Pons (tissue), 1 donor: Measurements from ENCODE around the gene GHR.

Experiments used
- DNase-seq: peaks from one replicate; pipeline ENCODE4 v3.0.0-alpha.2; 2016; ENCODE audit warnings: low spot score

Gene GHR

DNA sequence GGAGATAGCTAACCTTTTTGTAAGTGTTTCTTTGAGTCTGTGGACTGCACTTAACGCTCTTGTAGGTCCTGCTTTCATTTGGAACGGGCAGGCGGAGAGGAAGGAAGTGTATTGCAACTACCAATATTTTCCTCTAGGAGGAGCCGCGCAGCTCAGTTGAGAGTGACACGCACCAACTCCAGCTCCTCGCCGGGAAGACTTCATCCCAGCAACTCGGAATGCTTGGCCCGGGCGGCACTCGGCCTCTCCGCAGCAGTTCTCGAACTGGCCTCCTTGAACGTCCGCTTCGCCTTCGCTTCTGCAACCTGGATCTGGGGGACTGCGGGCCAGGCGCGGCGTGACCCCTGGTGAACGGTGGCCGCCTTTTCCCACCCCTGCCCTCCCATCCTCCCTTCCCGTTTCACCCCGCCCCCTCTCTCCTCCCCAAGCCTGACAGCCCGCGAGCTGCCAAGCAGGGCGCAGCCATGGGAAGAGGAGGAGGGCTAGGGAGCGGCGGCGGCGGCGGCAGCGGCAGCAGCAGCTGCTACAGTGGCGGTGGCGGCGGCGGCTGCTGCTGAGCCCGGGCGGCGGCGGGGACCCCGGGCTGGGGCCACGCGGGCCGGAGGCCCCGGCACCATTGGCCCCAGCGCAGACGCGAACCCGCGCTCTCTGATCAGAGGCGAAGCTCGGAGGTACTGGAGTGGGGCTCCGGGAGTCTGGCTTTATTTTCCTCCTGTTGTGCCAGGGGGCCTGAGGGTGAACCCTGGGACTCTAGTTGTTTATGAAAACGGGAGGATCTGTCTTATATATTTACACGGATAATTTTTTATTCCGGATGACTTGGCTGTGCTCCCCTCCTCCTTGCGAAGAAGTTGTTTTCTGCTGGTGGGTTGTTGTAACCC, at the start of gene GHR:
GHR (plus strand) TSS at position 155 of the 881 bp plus-strand sequence. CDS start 142,436 bp downstream, outside the sequence.
- DNase-seq: peak; percentile 85

DNA sequence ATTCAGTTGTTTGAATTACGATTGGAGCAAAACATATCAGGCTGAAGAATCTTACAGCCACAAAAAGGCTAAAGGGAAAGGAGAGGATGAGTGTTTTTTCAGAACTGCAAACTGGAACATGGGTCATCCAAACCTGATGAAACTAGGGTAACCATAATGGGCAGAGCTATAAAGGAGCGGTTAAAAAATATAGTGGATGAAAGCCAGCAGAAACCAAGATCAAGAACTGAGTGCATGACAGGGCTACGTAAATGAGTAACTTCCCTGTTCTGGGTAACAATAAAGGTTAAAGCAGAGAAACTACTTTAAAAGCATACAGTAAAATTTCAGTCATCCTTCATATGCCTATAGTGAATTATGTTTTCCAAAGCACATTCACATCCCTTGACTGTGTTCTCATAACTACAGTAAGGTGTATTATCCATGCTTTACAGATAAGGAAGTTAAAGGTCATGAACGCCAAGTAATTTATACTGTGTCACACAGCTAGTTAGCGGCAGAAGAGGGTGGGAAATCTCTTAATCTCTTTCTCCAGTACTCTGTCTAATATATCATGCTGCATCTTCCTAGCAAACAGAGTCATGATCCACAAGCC, 48.5 kb upstream of the GHR start:
- no peak for DNase-seq

DNA sequence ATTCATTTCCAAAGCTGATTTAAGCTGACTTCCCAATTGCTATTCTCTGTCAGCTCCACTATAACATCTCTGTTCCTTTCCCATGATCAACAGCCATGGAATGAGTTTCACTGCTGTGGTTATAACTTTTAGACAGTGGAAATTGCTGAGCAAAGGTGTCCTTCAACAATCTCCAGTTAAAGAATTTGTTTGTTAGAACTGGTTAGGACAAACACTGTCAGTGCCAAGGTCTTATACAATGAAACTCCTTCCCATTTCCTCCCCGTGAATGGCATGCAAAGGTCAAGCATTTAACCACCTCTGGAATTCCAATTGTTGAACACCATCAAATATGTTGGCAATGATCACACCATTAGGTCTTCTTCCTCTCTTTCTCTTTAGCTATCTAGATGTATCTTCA, 45.7 kb upstream of the GHR start:
- no peak for DNase-seq

DNA sequence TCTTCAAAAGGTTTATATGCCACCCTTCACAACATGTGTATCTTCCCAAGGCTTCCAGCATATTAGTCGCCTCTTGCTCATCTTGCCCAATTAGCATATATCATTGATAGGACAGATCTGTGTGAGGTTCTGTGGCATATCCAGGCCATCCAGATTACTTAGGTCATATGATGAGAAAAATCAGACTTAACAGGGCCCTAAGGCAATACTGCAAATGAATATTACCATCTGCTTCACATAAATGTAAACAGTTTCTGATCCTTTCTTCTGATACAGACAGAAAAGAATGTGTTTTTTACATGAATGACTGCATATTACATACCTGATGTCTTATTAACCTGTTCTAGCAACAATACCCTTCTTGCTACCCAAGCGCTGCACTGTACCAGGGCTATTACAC, 41.3 kb upstream of the GHR start:
- no peak for DNase-seq

DNA sequence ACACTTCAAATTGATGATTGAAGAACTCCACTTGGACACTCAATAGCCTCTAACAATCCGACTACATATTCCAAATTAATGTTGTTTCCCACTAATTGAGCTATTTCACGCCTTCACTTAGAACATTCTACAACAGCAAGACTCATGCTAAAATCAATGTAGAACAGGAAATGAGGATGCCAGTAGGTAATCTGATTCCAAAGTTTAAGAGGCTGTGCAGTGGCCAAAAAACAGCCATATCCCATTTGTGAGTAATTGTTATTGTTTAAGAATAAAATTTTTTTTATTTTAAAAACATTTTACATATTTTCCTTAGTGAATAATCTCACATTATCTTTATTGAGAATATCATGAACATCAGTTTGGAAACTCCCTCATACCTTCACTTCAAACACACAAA, 35.7 kb upstream of the GHR start:
- no peak for DNase-seq

DNA sequence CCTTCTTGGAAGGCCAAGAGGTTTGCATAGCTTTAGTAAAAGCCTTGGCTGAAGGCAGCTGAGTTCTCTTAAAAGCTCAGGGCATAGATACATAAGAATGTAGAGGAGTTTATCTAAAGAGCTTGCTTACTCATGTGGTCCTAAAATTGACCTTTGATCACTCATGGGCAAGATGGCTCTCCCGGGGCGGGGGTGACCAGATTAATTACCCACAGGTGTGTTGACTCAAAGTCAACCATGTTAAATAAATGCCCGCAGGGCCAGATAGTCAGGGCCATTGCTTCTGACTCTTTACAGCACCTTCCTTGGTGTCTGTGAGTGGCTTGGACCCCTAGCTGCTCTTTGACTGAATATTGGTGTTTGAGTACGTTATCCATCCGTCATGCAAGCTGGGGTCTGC, 33.1 kb upstream of the GHR start:
- no peak for DNase-seq

DNA sequence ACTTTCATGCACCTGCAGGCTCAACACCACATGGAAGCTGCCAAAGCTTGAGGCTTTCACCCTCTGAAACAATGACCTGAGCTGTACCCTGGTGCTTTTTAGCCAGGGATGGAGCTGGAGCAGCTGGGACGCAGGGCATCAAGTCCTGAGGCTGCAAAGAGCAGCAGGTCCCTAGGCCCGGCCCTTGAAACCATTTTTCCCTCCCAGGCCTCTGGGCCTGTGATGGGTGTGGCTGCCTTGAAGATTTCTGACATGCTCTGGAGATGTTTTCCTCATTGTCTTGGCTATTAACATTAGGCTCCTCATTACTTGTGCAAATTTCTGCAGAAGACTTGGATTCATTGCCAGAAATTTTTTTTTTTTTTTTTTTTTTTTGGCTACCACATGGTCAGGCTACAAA, 30.3 kb upstream of the GHR start:
- no peak for DNase-seq

DNA sequence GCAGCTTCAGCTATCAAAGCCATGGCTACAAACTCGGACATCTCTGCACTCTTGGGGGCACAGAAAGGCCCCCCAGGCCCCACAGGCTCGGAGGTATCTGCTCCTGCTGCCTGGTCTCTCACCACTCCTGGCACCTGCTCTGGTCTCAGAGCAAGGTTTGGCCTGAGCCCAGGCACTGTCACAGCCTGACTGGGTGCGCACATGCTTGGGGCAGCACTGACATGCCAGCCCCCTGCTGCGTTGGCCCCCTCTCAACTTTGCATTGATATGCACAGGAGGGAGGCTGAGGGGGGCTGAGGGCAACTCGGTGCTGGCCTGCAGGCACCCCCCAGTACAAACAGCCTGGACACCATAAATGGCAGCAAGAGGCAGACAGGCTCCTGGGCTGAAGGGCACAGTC, 27.1 kb upstream of the GHR start:
- DNase-seq: no peak

DNA sequence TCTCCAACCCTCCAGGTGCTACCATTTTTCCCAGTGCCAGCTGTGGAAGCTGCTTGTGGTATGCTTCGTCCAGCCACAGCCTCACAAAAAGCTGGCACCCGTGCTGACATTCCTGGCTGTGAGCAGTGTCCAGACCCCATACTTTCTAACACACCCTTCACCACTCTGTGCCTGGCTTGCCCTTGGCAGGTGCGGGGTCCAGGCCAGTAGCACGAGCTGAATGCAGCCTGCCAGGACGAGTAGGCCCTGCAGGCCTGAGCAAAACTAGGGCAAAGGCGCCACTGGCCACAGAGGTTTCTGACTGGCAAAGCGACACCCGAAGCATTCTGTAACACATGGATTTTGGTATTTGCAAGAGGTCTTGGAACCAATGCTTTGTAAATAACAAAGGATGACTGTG, 26.0 kb upstream of the GHR start:
- no peak for DNase-seq

DNA sequence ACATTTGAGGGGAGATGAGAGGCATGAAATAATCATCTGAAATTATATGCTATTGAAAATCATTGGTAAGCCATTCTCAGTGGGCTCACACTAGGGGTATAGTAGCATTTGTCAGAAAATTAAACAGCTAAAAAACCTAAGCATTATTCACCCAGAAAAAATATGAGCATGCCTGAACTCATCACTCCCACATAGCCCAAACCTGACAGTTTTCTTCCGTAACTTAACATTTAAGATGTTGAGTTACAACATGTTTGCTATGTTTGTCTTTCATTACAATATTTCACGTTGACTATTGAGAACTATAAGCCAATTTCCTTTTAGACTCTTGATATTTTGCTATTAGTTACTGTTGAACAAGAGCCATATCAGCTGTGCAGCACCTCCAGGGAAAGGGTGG, 23.5 kb upstream of the GHR start:
- DNase-seq: no peak

DNA sequence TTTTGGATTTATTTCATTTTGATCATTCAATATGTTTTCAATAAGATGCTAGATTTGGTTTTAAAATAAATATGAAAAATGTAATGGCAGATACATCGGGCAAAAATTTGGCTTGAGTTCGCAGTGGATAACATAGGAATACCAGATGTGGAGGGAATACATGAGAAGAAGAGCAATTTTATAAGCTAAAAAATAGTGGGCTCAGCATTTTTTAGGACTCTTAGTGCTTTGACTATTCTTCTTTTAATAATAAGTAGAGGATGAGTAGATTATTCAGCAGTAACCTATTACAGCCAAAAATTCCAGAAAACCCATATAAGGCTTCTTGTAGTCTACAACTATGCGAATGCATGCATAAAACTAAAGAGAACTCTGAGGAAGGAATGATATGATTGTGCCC, 22.8 kb upstream of the GHR start:
- no peak for DNase-seq

DNA sequence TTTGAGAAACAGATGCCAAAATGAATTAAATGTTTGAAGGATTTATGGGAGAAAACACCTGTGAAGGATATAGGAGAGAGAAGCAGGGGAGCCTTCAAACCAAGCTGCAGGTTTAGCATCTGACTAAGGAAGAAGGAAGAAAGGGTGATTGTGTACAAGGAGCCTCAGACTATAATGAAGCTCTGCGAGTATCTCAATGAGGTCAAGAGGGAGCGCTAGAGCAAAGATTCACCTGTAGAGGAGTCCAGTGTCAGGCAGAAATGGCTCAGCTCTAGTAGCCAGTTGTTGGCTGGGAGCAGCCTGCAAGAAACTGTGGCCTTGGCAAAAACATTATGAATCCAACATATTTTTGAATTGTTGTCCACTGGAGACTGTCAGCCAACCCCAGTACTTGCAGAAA, 20.0 kb upstream of the GHR start:
- no peak for DNase-seq

DNA sequence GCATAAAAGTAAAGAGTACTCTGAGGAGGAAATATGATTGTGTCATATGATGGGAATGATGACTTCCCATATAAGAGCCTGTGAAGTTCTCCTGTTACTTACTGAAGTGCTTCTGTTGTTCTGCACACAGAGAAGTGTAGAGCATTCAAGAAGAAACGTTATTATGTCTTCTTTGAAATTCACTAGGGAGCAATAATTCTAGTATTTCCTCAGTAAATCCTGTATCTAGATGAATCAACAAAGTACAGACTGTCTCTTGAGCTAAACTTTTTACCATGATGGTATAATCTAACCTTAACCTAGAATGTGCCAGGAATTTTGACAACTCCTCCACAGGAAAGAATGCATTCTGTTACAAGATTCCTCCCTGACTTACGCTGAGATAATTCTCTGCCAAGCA, 18.9 kb upstream of the GHR start:
- no peak for DNase-seq

DNA sequence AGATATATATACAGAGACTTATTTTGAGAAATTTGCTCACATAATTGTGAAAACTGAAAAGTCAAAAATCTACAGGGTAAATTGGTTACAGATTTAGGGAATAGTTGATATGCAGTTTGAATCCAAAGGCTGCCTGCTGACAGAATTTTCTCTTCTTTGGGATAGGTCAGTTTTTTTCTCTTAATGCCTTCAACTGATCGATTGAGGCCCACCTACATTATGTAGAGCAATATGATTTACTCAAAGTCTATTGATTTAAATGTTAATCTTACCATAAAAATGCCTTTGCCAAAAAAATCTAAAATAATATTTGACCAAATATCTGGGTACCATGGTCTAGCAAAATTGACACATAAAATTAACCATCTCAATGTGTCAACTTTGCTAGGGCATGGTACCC, 3.9 kb upstream of the GHR start:
- no peak for DNase-seq

DNA sequence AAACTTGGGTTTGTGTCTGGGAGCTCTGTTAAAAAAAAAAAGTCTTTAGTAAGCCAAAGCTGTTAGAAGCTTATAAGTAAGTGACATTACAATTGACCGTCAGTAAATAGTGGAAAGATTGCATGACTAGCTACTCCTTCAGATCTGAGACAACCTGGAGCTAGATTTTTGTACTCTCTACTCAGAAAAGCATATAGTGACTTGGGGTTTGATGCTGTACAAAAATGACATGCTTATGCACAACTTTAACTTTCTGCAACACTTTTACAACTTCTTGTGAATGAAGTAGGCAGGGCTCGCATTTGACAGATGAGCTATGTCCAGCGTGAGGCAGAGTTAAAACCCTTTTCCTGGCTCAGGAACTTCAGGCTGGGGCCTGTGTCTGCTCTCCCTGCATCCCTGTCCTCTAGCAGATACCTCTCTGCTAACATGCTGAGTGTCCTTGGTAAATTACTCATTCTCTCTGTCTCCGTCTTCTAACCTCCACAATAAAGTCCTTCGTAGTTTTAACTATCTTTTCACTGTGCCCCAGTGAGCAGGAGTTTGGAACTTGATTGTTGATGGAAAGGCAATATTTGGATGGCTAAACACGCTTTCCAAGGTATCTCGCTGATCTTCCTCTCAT, 471 bp upstream of the GHR start:
- no peak for DNase-seq

DNA sequence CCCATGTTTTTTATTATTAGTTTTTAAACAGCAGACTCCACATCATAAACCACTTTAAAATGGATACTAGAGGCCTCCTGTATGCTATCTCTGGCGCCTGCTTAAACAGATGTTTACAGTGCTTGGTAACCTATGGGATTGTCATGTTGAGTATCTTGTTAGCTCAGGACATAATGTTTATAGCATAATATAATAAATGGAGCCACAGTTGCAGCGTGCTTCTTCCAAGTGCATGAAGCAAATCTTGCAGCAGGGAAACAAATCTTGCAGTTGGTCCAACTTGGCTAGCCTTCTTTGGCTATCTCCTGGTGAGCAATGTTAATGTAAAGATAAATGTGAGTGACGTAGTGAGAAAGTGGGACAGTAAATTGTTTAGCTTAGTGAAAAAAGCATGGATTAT, 2.8 kb downstream of the GHR start:
- no peak for DNase-seq

DNA sequence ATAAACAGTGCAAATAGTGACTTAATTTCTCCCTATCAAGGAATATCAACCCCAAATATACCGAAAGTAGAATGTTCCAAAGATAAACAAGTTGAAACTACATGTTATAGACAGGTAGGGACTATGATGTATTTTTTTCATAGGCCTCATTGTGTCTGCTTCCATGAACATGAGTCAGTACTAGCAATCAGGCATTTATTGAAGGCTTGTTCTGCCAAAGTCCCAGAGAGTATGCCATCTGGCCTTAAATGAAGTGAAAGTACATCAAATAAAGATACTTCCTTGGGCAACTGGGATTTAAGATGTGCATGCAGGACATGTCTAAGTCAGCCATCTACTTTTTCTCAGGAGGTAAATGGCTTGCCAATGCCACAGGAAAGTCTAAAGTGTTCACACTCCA, 6.5 kb downstream of the GHR start:
- DNase-seq: peak; percentile 19

DNA sequence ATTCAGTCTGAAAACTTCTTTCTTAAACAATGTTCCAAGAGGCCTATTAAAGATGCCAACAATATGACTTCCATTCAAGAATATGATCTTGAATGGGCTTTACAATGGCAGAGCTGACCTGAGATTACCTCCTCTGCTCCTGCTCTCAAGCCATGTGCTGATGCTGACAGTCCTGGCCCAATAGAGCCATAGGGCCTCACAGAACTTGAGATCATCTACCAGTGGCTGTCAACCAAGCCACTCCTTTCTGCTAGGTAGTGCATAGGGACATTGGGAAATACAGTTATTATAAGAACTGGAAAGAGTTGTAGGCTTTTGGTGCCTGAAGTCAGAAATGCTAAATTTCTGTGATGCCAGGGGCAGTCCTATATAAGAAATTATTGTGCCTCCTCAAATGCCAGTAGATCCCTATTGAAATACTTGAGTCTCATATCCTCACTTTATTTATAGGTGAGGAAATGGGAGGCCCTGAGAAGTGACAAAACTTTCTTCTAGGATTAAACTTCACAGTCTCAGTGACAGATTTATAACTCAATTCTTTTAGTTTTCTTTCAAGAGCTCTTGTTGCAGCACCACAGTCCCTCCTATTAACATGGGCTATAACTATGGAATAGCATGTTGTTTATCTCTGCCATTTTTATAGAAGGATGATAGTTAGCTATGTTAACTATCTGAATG, 10.9 kb downstream of the GHR start:
- DNase-seq: no peak

DNA sequence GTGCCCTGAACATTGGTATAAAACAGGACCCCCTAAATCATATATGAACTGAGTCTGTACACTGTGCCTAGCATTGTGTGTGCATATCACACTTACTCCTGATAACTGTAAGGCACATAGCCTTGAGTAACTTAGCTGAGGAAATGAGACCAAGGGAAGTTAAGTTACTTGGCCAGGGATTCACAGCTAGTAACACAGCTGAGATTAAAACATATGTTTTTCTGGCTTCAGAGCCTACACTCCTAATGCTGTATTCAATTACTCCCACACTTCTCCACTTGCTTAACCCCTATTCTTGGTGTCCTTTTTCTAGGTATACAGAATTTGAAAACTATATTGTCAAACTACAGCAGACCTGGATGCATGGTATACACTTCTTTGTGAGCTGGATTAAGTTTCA, 12.8 kb downstream of the GHR start:
- no peak for DNase-seq

DNA sequence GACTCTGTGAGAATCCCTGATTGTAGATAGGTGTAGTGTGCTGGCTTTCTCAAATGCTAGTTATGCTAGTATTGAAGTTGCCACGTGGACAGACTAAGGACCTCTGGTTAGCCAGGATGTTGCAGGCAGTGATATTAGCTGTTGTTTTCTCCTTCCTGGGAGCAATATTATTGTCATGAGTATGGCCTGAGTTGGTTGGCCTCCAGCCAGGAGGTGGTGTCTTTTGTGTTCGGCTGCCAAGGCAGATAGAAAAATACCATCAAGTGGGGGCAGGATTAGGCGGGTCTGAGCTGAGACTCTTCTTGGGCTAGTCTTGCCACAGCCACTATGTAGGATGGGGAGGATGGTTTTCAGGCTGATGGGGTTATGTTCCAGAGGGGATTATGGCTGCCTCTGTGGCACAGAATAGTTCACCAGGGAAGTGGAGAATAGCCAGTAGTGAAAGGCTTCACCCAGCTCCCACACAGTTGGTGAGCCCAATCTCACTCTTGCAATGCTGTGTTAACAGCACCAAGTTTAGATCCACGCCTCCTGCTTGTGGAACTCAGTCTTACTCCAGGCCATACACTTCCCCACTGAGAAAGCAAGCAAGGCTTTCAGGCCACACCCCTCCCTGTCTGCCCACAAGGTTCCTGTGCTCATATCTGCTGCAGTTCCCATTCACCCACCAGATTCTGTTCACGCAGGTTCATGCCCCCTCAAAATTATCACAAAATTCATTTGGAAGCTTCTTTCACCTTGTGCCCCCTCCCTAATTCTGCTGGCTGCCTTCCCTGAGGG, 31.2 kb downstream of the GHR start:
- no peak for DNase-seq

DNA sequence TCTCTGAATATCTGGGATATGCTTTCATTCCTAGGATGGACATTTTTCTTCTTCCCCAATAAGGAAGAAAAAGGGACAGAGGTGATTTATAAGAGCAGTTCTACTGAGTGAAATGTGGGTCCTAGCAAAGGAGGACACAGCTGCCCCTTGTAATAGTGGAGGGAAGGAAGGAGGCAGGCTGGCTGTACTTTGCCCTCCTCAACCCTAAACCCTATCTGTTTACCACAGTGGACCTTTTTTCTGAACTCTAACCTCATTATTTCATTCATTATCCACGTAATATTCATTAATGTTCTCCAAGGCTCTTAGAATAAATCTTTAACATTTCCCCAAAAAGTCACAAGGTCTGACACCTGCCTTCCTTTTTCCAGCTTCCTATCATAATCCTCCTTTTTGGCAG, 37.8 kb downstream of the GHR start:
- no peak for DNase-seq

DNA sequence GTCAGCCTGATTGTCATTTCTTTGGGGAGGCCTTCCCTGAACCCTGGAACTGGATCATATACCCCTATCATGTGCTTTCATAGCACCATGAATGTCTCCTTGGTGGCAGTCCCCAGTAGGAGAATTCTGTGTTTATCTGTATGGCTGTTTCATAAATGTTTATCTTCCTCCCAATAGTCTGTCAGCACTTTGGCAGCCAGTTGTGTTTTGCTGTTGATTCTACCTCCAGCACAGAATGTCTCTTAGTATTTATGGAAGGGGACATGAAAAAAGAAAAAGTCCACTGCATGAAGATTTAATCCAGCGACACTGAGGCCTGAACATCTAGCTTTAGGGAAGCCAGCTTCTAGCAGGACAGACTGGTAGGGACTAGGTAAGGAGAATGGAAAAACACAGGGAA, 38.3 kb downstream of the GHR start:
- no peak for DNase-seq
